ENCODE results near the gene GNAS-AS1. TPM values are rescaled to one million over a fixed set of nuclear protein-coding genes. Genes with fewer than 3 reads are reported as not detected.

GNAS-AS1 gene
- total RNA-seq, 4 donors from 2014 or later: 0.19 TPM; not detected in 3

- no peak for ATAC-seq
These were observed 66.2 kb downstream of the GNAS-AS1 start for GRCh38 chr20:58784321-58785074.

GRCh38 chr20:58783511-58784011, 67.1 kb downstream of the GNAS-AS1 start:
- Histone ChIP-seq H3K9me3 (no peaks in the 10 kb centered on the region), H3K36me3 (no peaks in the 10 kb centered on the region), H3K27ac (no peak overlapping the region), H3K4me3 (no peak overlapping the region), H3K27me3 (peaks cover 58% of the 10 kb centered on the region), H3K4me1 (no peaks in the 10 kb centered on the region)
- no peak for ATAC-seq
- TF ChIP-seq POLR2A (IDR thresholded peaks at IDR 0.05): no peak
- TF ChIP-seq EP300 (IDR thresholded peaks at IDR 0.05): no peak
- TF ChIP-seq POLR2AphosphoS5 (IDR thresholded peaks at IDR 0.05): no peak
- WGBS, 2 donors (ENCODE audit: low coverage in 1 of 2): 45 to 65% methylated on average over 2 to 9 of the region's 12 CpGs

More at GRCh38 chr20:58784321-58785074, 66.2 kb downstream of the GNAS-AS1 start:
- no peak overlapping the region for H3K4me3 ChIP-seq
- no peak overlapping the region for H3K27ac ChIP-seq
- H3K36me3 ChIP-seq: no peaks in the 10 kb centered on the region
- WGBS, 2 donors (ENCODE audit: low coverage in 1 of 2): 80% methylated on average over 1 of the region's 15 CpGs; no CpG with 5 or more reads in 1 of the 2 donors
- no peaks in the 10 kb centered on the region for H3K4me1 ChIP-seq
- no peak for TF ChIP-seq POLR2A (IDR thresholded peaks at IDR 0.05)
- peaks cover 64% of the 10 kb centered on the region for H3K27me3 ChIP-seq
- no peaks in the 10 kb centered on the region for H3K9me3 ChIP-seq

DNA sequence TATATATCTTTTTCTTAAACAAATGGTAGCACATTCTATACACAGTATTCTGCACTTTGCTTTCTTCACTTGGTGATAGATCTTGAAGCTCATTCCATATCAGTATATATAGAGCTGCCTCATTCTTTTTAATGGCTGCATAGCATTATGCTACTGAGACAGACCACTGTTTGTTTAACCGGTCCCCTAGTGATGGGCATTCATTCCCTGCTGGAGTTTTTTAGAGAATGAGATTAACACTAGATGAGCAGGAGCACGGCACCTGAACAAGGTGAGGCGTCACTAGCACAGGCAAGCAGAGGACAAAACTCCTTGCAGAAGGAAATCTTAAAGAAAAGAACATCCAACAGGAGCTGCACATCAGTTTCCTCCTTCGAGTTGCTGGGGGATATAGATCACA, 69.6 kb downstream of the GNAS-AS1 start:
- no peaks in the 10 kb centered on the region for H3K4me1 ChIP-seq
- H3K27ac ChIP-seq: no peak overlapping the region
- no peaks in the 10 kb centered on the region for H3K9me3 ChIP-seq
- 49 to 68% methylated on average over 3 to 4 of the region's 4 CpGs for WGBS, 2 donors (ENCODE audit: low coverage in 1 of 2)
- H3K27me3 ChIP-seq: peaks cover 56% of the 10 kb centered on the region
- H3K36me3 ChIP-seq: no peaks in the 10 kb centered on the region
- ATAC-seq: no peak
- no peak overlapping the region for H3K4me3 ChIP-seq
- no peak for TF ChIP-seq POLR2AphosphoS5 (IDR thresholded peaks at IDR 0.05)
- TF ChIP-seq, protein P1, sequence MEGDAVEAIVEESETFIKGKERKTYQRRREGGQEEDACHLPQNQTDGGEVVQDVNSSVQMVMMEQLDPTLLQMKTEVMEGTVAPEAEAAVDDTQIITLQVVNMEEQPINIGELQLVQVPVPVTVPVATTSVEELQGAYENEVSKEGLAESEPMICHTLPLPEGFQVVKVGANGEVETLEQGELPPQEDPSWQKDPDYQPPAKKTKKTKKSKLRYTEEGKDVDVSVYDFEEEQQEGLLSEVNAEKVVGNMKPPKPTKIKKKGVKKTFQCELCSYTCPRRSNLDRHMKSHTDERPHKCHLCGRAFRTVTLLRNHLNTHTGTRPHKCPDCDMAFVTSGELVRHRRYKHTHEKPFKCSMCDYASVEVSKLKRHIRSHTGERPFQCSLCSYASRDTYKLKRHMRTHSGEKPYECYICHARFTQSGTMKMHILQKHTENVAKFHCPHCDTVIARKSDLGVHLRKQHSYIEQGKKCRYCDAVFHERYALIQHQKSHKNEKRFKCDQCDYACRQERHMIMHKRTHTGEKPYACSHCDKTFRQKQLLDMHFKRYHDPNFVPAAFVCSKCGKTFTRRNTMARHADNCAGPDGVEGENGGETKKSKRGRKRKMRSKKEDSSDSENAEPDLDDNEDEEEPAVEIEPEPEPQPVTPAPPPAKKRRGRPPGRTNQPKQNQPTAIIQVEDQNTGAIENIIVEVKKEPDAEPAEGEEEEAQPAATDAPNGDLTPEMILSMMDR (IDR thresholded peaks at IDR 0.05): no peak
- no peak for TF ChIP-seq POLR2A (IDR thresholded peaks at IDR 0.05)
- no peak for TF ChIP-seq EP300 (IDR thresholded peaks at IDR 0.05)

GRCh38 chr20:58778760-58779159, 71.9 kb downstream of the GNAS-AS1 start:
- H3K4me1 ChIP-seq: no peaks in the 10 kb centered on the region
- no peaks in the 10 kb centered on the region for H3K9me3 ChIP-seq
- H3K36me3 ChIP-seq: no peaks in the 10 kb centered on the region
- H3K27me3 ChIP-seq: peaks cover 46% of the 10 kb centered on the region
- 77 to 80% methylated on average over 5 to 9 of the region's 9 CpGs for WGBS, 2 donors (ENCODE audit: low coverage in 1 of 2)
- H3K4me3 ChIP-seq: no peak overlapping the region
- TF ChIP-seq EP300 (IDR thresholded peaks at IDR 0.05) (no peak), POLR2A (IDR thresholded peaks at IDR 0.05) (no peak), POLR2AphosphoS5 (IDR thresholded peaks at IDR 0.05) (no peak)
- TF ChIP-seq, protein P1 (IDR thresholded peaks at IDR 0.05): no peak
- ATAC-seq: no peak
- H3K27ac ChIP-seq: no peak overlapping the region

DNA sequence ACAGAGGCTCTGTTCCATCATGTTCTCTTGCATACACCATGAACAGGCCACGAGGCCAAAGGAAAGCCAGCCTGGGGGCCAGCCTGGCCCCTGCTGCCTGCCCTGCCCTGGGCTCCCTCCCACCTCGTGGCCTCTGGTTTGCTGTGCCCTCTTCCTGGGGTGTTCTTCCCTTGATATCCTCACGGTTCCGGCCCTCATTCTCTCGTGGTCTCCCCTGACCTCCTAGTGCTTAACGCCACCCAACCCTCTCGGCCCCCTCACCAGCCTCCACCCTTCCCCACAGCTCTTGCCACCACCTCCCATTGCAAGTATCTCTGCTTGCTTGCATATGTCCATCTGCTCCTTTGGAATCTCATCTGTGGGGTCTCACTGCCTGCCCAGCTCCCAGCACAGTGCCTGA, 73.0 kb downstream of the GNAS-AS1 start:
- Histone ChIP-seq H3K27ac (no peak overlapping the region), H3K4me1 (no peaks in the 10 kb centered on the region), H3K4me3 (no peak overlapping the region), H3K9me3 (no peaks in the 10 kb centered on the region), H3K36me3 (no peaks in the 10 kb centered on the region), H3K27me3 (peaks cover 36% of the 10 kb centered on the region)
- WGBS, 2 donors (ENCODE audit: low coverage in 1 of 2): 0 to 80% methylated on average over 1 of the region's 7 CpGs
- TF ChIP-seq POLR2A (IDR thresholded peaks at IDR 0.05) (no peak), EP300 (IDR thresholded peaks at IDR 0.05) (no peak), POLR2AphosphoS5 (IDR thresholded peaks at IDR 0.05) (no peak)
- TF ChIP-seq, protein P1 (IDR thresholded peaks at IDR 0.05): no peak
- no peak for ATAC-seq

DNA sequence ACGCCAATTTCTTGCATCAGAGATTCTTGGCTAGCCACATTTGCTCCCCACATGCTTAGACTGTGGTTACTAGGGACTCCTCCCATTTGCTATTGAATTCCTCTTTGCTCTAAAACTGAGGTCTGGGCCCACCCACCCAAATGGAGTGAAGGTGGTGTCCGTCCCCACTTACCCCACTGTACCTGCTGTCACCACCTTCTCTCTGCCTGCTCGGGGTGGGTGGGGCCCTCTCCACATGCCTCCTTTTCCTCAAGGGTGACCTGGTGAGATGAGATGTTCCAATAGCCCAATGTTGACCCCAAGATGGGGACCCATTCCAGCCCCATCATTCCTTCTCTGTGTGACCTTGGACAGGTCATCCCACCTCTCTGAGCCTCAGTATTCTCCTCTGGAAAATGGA, 74.6 kb downstream of the GNAS-AS1 start:
- Histone ChIP-seq H3K27me3 (peaks cover 46% of the 10 kb centered on the region), H3K9me3 (no peaks in the 10 kb centered on the region), H3K4me1 (no peaks in the 10 kb centered on the region), H3K4me3 (no peak overlapping the region), H3K36me3 (no peaks in the 10 kb centered on the region), H3K27ac (no peak overlapping the region)
- no peak for TF ChIP-seq EP300 (IDR thresholded peaks at IDR 0.05)
- TF ChIP-seq POLR2AphosphoS5 (IDR thresholded peaks at IDR 0.05): no peak
- TF ChIP-seq POLR2A (IDR thresholded peaks at IDR 0.05): no peak
- TF ChIP-seq, protein P1 (IDR thresholded peaks at IDR 0.05): no peak
- no peak for ATAC-seq
- WGBS, 2 donors (ENCODE audit: low coverage in 1 of 2): 80 to 100% methylated on average over 1 to 2 of the region's 3 CpGs
